Measurements from ENCODE around the gene ABCB1.

DNA sequence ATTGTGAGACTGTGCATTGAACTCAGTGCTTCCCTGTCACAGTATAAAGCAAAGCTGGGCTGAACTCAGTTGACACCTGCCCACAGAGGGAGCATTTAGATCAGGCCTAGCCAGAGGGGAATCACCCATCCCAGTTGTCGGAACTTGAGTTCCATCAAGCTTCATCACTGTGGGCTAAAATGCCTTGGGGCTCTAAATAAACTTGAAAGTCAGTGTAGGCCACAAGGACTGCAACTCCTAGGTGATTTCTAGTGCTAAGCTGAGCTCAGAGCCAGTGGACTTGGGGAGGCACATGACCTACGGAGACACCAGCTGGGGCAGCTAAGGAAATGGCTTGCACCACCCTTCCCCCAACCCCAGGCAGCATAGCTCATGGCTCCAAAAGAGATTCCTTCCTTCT is 117.6 kb downstream of the ABCB1 start:
- TF ChIP-seq, protein P1, sequence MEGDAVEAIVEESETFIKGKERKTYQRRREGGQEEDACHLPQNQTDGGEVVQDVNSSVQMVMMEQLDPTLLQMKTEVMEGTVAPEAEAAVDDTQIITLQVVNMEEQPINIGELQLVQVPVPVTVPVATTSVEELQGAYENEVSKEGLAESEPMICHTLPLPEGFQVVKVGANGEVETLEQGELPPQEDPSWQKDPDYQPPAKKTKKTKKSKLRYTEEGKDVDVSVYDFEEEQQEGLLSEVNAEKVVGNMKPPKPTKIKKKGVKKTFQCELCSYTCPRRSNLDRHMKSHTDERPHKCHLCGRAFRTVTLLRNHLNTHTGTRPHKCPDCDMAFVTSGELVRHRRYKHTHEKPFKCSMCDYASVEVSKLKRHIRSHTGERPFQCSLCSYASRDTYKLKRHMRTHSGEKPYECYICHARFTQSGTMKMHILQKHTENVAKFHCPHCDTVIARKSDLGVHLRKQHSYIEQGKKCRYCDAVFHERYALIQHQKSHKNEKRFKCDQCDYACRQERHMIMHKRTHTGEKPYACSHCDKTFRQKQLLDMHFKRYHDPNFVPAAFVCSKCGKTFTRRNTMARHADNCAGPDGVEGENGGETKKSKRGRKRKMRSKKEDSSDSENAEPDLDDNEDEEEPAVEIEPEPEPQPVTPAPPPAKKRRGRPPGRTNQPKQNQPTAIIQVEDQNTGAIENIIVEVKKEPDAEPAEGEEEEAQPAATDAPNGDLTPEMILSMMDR (IDR thresholded peaks at IDR 0.05 in 4 of 5, conservative IDR thresholded peaks at IDR 0.05 in 1 of 5) = no peak
- no peak for TF ChIP-seq POLR2A (IDR thresholded peaks at IDR 0.05)
